Uterus (tissue), 2 donors: ENCODE data around the gene LBHD2.

Source experiments
- CTCF ChIP-seq, 4 experiments: fragments of 200-600 bp in 2 of 4; fragments of 450-650 bp in 2 of 4; sonication (generic) in 2 of 4; IDR thresholded peaks; one replicate each; pipeline ENCODE4 v1.5.1; 2016 to 2019; ENCODE audit warnings: antibody characterized with exemption in 4 of 4, mild to moderate bottlenecking in 2 of 4, moderate library complexity in 1 of 4
- POLR2A ChIP-seq, 2 donors: fragments of 450-650 bp; IDR thresholded peaks; one replicate each; pipeline ENCODE4 v1.6.1; 2016; ENCODE audit warnings: antibody characterized with exemption in 2 of 2, mild to moderate bottlenecking in 1 of 2, moderate library complexity in 1 of 2

- TF ChIP-seq POLR2A (IDR thresholded peaks at IDR 0.05) (no peak), CTCF (IDR thresholded peaks at IDR 0.05) (peak in 1 of 4 experiments; percentile 1)
These were observed 52.6 kb downstream of the LBHD2 start for GRCh38 chr14:103136388-103137271.
